GM23248 (cell line): ENCODE data around the gene CD300LD.

Source experiments
- EZH2 ChIP-seq: fragments of 200-600 bp; sonication (generic); IDR thresholded peaks from 2 replicates; pipeline ENCODE4 v1.6.1; 2018; ENCODE audit warnings: antibody characterized with exemption, mild to moderate bottlenecking; ENCODE audit not compliant: insufficient read depth, poor library complexity, severe bottlenecking
- EZH2phosphoT487 ChIP-seq: fragments of 200-600 bp; sonication (generic); IDR thresholded peaks from 2 replicates; pipeline ENCODE4 v1.6.1; 2018; ENCODE audit warnings: antibody characterized with exemption, moderate library complexity, mild to moderate bottlenecking, low read depth; ENCODE audit not compliant: insufficient read depth

GRCh38 chr17:74571621-74572270 is 20.3 kb downstream of the CD300LD start:
- TF ChIP-seq EZH2phosphoT487 (no peak), EZH2 (no peak)
